KMS-11 (cell line): Measurements from ENCODE around the gene UBE2L3.

Experiments
- H2AFZ ChIP-seq: fragments of 200-600 bp; sonication (generic); 2 replicates; pipeline ENCODE4 v1.6.1; 2016; ENCODE audit warnings: antibody characterized with exemption, mixed run types, low read depth
- H3K27ac ChIP-seq: fragments of 200-600 bp; sonication (generic); 2 replicates; pipeline ENCODE4 v1.6.1; 2016; ENCODE audit warnings: mild to moderate bottlenecking, mixed run types
- H3K27me3 ChIP-seq: fragments of 200-600 bp; sonication (generic); 2 replicates; pipeline ENCODE4 v1.6.1; 2017; ENCODE audit warnings: mild to moderate bottlenecking, low read depth, mixed run types, moderate library complexity; ENCODE audit not compliant: insufficient read depth
- H3K36me3 ChIP-seq: fragments of 200-600 bp; sonication (generic); 2 replicates; pipeline ENCODE4 v1.6.1; 2017; ENCODE audit warnings: mild to moderate bottlenecking, mixed run types; ENCODE audit not compliant: insufficient read depth
- H3K4me1 ChIP-seq: fragments of 200-600 bp; sonication (generic); 2 replicates; pipeline ENCODE4 v1.6.1; 2016; ENCODE audit warnings: mild to moderate bottlenecking, low read depth, mixed run types; ENCODE audit not compliant: poor library complexity, severe bottlenecking
- H3K4me2 ChIP-seq: fragments of 200-600 bp; sonication (generic); 2 replicates; pipeline ENCODE4 v1.7.0; 2016; ENCODE audit warnings: mild to moderate bottlenecking, mixed run types
- H3K4me3 ChIP-seq: fragments of 200-600 bp; sonication (generic); IDR thresholded peaks from 2 replicates; pipeline ENCODE4 v1.6.1; 2017; ENCODE audit warnings: low read depth, low read length, mixed read lengths; ENCODE audit not compliant: insufficient read depth
- H3K79me2 ChIP-seq: fragments of 200-600 bp; sonication (generic); 2 replicates; pipeline ENCODE4 v1.6.1; 2016; ENCODE audit warnings: low read depth, mixed run types; ENCODE audit not compliant: insufficient read depth
- H3K9ac ChIP-seq: fragments of 200-600 bp; sonication (generic); 2 replicates; pipeline ENCODE4 v1.6.1; 2016; ENCODE audit warnings: mild to moderate bottlenecking, mixed run types
- H4K20me1 ChIP-seq: fragments of 200-600 bp; sonication (generic); 2 replicates; pipeline ENCODE4 v1.6.1; 2016; ENCODE audit warnings: mild to moderate bottlenecking, mixed run types; ENCODE audit not compliant: insufficient read depth
- CTCF ChIP-seq: fragments of 200-600 bp; sonication (generic); conservative IDR thresholded peaks from 2 replicates; pipeline ENCODE4 v1.6.1; 2017; ENCODE audit warnings: low read depth, mild to moderate bottlenecking, antibody characterized with exemption, low read length, moderate library complexity, mixed read lengths

Gene UBE2L3

GRCh38 chr22:21621025-21621424 lies 53.5 kb downstream of the UBE2L3 start:
- no peaks in the 10 kb centered on the region for H3K36me3 ChIP-seq
- peaks cover 24% of the 10 kb centered on the region; the same call in 1 of the 2 replicates for H3K79me2 ChIP-seq
- no peaks in the 10 kb centered on the region for H3K27me3 ChIP-seq
- peaks cover 4% of the 10 kb centered on the region for H3K4me1 ChIP-seq
- TF ChIP-seq CTCF: no peak
- no peak overlapping the region for H3K27ac ChIP-seq
- H3K4me2 ChIP-seq: no peak overlapping the region
- peaks cover 3% of the 10 kb centered on the region; the same call in 1 of the 2 replicates for H4K20me1 ChIP-seq
- no peak overlapping the region for H2AFZ ChIP-seq
- no peak overlapping the region for H3K9ac ChIP-seq
- no peak overlapping the region for H3K4me3 ChIP-seq

GRCh38 chr22:21622011-21622918 lies 54.8 kb downstream of the UBE2L3 start:
- Histone ChIP-seq H3K4me2 (no peak overlapping the region), H3K4me3 (no peak overlapping the region), H3K79me2 (peaks cover 22% of the 10 kb centered on the region), H3K9ac (no peak overlapping the region), H4K20me1 (peaks cover 3% of the 10 kb centered on the region; the same call in 1 of the 2 replicates), H2AFZ (no peak overlapping the region), H3K27me3 (no peaks in the 10 kb centered on the region), H3K27ac (no peak overlapping the region), H3K36me3 (no peaks in the 10 kb centered on the region), H3K4me1 (peaks cover 4% of the 10 kb centered on the region)
- no peak for TF ChIP-seq CTCF

DNA sequence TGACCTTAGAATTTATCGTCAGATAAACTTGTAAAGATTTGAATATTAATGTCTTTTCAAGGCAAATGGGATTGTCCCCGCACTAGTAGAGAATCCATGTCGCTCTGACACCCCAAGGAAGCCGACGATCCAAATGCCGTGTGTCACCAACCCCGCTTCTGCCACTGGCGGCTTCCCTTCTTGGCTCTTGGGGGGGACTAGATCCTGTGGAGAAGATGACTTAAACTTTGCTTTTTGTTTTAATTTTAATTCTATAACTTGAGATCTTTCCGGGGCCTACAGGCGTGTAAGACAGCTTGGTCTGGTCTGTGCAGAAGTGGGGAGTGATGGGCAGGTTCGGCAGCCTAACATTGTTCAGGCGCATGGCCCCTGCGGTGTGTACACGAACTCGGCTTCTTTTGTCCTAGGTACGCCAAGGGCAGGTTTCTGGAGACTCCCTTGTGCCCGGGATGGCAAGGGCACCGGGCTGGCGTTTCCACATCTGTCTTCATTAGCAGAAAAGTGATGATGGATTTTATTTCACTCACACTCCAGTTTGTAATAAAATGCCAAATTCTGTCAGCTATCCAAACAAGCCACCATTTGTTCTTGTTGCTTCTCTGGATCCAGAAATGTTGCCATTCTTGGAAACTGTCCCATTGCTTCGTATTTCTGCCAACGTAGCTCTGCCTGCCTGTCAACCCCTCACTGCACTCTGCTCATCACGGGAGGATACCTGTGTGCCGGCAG lies 55.6 kb downstream of the UBE2L3 start:
- H3K27ac ChIP-seq: no peak overlapping the region
- no peak for TF ChIP-seq CTCF
- no peaks in the 10 kb centered on the region for H3K27me3 ChIP-seq
- no peak overlapping the region for H3K4me2 ChIP-seq
- H3K4me1 ChIP-seq: peaks cover 10% of the 10 kb centered on the region
- H4K20me1 ChIP-seq: peaks cover 3% of the 10 kb centered on the region; the same call in 1 of the 2 replicates
- H3K36me3 ChIP-seq: no peaks in the 10 kb centered on the region
- no peak overlapping the region for H2AFZ ChIP-seq
- H3K9ac ChIP-seq: no peak overlapping the region
- peaks cover 25% of the 10 kb centered on the region for H3K79me2 ChIP-seq
- H3K4me3 ChIP-seq: no peak overlapping the region

- peaks cover 29% of the 10 kb centered on the region for H3K79me2 ChIP-seq
- peaks cover 12% of the 10 kb centered on the region for H3K4me1 ChIP-seq
- H3K4me3 ChIP-seq: no peak overlapping the region
- peaks cover 3% of the 10 kb centered on the region; the same call in 1 of the 2 replicates for H4K20me1 ChIP-seq
- no peak overlapping the region for H3K9ac ChIP-seq
- H2AFZ ChIP-seq: no peak overlapping the region
- H3K27ac ChIP-seq: no peak overlapping the region
- no peak for TF ChIP-seq CTCF
- no peak overlapping the region for H3K4me2 ChIP-seq
- H3K36me3 ChIP-seq: no peaks in the 10 kb centered on the region
- no peaks in the 10 kb centered on the region for H3K27me3 ChIP-seq
Measured at GRCh38 chr22:21623648-21623970, 56.1 kb downstream of the UBE2L3 start.
